ENCODE measurements around the gene SEMG1. TPM values are rescaled to one million over a fixed set of nuclear protein-coding genes. Genes with fewer than 3 reads are reported as not detected.

The SEMG1 gene
- total RNA-seq, 1 donor, result not detected

- no peak overlapping the region for H3K4me3 ChIP-seq (ENCODE audit: low read depth, low read length)
- no peak for TF ChIP-seq CTCF (IDR thresholded peaks at IDR 0.05; ENCODE audit: insufficient read depth, low read depth, low read length)
- no peak for DNase-seq (ENCODE audit: low read depth)
These were observed 23.8 kb downstream of the SEMG1 start for GRCh38 chr20:45230631-45231030.

- H3K4me3 ChIP-seq (ENCODE audit: low read depth, low read length), result no peak overlapping the region
- no peak for DNase-seq (ENCODE audit: low read depth)
- TF ChIP-seq CTCF (IDR thresholded peaks at IDR 0.05; ENCODE audit: insufficient read depth, low read depth, low read length), result peak; percentile 49
These were observed 29.2 kb downstream of the SEMG1 start for GRCh38 chr20:45235995-45236394.

- TF ChIP-seq CTCF (IDR thresholded peaks at IDR 0.05; ENCODE audit: insufficient read depth, low read depth, low read length), result no peak
- DNase-seq (ENCODE audit: low read depth), result no peak
- H3K4me3 ChIP-seq (ENCODE audit: low read depth, low read length), result no peak overlapping the region
These were observed 31.3 kb downstream of the SEMG1 start for GRCh38 chr20:45238139-45238538.

- no peak overlapping the region for H3K4me3 ChIP-seq (ENCODE audit: low read depth, low read length)
- no peak for DNase-seq (ENCODE audit: low read depth)
- TF ChIP-seq CTCF (IDR thresholded peaks at IDR 0.05; ENCODE audit: insufficient read depth, low read depth, low read length), result no peak
These were observed 39.3 kb downstream of the SEMG1 start for GRCh38 chr20:45246109-45246508.

- no peak for TF ChIP-seq CTCF (IDR thresholded peaks at IDR 0.05; ENCODE audit: insufficient read depth, low read depth, low read length)
- no peak overlapping the region for H3K4me3 ChIP-seq (ENCODE audit: low read depth, low read length)
- DNase-seq (ENCODE audit: low read depth), result no peak
These were observed 41.0 kb downstream of the SEMG1 start for GRCh38 chr20:45247865-45248264.

GRCh38 chr20:45248609-45249008 is 41.8 kb downstream of the SEMG1 start:
- no peak for DNase-seq (ENCODE audit: low read depth)
- no peak overlapping the region for H3K4me3 ChIP-seq (ENCODE audit: low read depth, low read length)
- no peak for TF ChIP-seq CTCF (IDR thresholded peaks at IDR 0.05; ENCODE audit: insufficient read depth, low read depth, low read length)

GRCh38 chr20:45251884-45252560 is 45.2 kb downstream of the SEMG1 start:
- no peak for TF ChIP-seq CTCF (IDR thresholded peaks at IDR 0.05; ENCODE audit: insufficient read depth, low read depth, low read length)
- no peak for DNase-seq (ENCODE audit: low read depth)
- no peak overlapping the region for H3K4me3 ChIP-seq (ENCODE audit: low read depth, low read length)
